Fibroblast of skin of back (primary cell): Measurements from ENCODE around the gene NOTO. TPM values are rescaled to one million over a fixed set of nuclear protein-coding genes. Genes with fewer than 3 reads are reported as not detected.
"Not testable (repeated sequence)": the region's sequence is repeated elsewhere in the genome, so short reads cannot be mapped to it uniquely, and the experiment has no call there.

Experiments used
- DNase-seq: peaks from one replicate; pipeline ENCODE4 v3.0.0-alpha.2; 2013
- polyA plus RNA-seq, 2 experiments: library from polyadenylated mRNA; unstranded; fragments of 120-200 nt; gene quantifications; one replicate each; pipeline ENCODE4 v1.2.1, GENCODE V29; 2013; ENCODE audit not compliant: insufficient read length in 2 of 2

The NOTO gene, protein sequence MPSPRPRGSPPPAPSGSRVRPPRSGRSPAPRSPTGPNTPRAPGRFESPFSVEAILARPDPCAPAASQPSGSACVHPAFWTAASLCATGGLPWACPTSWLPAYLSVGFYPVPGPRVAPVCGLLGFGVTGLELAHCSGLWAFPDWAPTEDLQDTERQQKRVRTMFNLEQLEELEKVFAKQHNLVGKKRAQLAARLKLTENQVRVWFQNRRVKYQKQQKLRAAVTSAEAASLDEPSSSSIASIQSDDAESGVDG
- polyA plus RNA-seq (2013, experiment 1 of 2; ENCODE audit: insufficient read length) = not detected
- polyA plus RNA-seq (2013, experiment 2 of 2; ENCODE audit: insufficient read length) = not detected

GRCh38 chr2:73202156-73203054 is at the start of gene NOTO:
TSS of gene NOTO (plus strand) at chr2:73202574. CDS start at chr2:73202667, 93 bp downstream.
- DNase-seq = no peak

GRCh38 chr2:73156539-73157124 is 45.7 kb upstream of the NOTO start:
- DNase-seq = peak; percentile 64

DNA sequence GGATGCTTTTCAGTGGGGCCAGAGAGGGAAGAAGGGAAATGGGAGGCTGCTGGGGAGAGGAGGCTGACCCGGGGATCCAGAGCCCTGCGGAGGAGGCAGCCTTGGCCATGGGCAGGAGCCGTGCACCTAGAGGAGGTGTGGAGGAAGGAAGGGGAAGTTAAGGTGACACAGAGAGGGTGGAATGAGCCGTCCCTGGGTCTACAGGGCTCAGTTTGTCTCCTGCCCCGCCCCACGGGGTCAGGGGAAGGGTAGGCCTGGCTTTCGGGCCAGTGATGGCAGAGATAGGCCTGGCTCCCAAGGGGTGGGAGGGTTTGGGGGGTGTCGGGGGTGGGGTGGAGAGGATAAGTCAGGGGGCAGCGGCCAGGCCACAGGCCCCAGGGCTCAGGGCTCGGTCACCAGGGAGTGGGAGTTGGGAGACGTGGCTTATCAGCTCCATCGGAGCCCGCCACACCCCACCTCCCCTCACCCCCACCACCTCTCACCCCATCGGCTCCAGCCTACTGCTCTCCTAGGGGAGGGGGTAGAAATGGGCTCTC is 39.5 kb upstream of the NOTO start:
- DNase-seq = no peak

DNA sequence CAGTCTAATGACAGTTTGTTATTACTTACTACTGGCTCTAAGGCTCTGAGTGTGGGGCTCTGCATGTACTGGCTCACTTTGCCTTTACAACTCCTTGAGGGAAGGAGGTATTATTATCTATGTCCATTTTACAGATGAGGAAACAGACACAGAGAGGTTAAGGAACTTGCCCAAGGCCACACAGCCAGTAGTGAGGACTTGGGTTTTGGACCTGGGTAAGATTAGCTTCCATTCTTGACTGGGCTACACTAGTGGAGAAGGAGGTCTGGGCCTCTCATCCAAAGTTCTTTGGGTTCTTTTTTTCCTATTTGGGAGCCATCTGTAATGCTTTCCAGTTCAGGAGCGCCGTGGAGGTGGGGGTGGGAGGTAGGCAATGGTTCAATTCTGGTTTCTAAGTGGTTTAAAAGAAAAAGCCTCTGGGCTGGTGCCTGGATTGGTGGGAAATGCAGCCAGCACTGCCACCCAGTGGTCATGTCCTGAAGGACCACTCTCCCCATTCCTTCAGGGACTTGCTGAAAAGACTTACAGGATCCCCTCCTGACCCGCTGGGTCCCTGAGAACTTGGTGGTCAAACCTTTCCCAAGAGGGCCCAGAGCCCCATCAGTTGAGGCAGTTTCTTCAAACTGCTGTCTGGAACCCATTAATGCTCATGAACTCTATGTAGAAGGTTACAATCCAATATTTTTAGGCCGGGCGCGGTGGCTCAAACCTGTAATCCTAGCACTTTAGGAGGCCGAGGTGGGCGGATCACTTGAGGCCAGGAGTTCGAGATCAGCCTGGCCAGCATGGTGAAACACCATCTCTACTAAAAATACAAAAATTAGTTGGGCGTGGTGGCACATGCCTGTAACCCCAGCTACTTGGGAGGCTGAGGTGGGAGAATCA is 38.6 kb upstream of the NOTO start:
- peak; percentile 63 for DNase-seq

GRCh38 chr2:73165978-73166377 is 36.4 kb upstream of the NOTO start:
- DNase-seq = not testable (repeated sequence)

- DNase-seq = not testable (repeated sequence)
Measured at GRCh38 chr2:73166813-73167212, 35.6 kb upstream of the NOTO start.

DNA sequence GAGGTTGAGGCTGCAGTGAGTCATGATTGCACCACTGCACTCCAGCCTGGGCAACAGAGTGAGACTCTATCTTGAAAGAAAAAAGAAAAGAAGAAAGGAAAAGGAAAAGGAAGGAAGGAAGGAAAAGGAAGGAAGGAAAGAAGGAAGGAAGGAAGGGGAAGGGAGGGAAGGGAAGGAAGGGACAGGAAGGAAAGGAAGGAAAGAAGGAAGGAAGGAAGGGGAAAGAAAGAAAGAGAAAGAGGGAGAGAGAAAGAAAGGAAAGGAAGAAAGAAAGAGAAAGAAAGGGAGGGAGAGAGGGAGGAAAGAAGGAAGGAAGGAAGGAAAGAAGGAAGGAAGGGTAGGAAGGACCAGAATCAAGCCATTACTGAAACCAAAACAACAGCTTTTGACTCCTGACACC is 34.0 kb upstream of the NOTO start:
- DNase-seq = not testable (repeated sequence)

GRCh38 chr2:73170341-73170740 is 32.0 kb upstream of the NOTO start:
- DNase-seq = not testable (repeated sequence)

DNA sequence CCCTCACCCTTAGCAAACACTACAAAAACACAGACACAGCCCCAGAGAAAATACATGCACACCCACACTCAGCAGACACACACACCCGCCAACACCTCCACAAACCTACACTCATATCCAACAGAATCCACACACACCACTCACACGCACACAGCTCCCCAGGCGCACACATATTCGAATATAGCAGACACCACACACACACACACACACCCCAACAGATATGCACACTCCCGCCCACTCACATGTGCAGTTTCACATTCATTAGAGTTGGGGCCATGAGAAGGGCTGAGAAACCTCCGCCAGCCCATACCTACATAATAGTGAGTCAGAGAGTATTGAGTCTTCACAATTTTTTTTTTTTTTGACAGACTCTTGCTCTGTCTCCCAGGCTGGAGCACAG is 29.4 kb upstream of the NOTO start:
- DNase-seq = no peak

DNA sequence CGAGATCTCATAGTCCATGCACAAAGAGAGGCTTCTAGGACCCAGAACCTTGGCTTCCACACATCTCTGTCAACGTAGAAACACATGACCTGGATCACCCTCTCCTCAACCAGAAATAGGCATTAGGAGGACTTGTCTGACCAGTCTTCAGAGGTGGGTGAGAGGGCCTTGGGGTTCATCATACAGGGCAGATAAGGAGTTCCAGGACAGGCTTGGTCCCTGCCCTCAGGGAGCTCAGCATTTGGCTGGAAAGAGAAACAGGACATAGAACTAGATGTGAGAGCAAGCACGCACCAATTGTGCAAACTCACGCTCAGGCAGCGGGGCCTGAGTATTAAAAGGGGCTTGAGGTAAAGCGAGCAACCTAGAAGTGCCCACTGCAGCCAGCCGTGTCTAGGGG is 28.6 kb upstream of the NOTO start:
- no peak for DNase-seq

- no peak for DNase-seq
Measured at GRCh38 chr2:73174244-73174643, 28.1 kb upstream of the NOTO start.

DNA sequence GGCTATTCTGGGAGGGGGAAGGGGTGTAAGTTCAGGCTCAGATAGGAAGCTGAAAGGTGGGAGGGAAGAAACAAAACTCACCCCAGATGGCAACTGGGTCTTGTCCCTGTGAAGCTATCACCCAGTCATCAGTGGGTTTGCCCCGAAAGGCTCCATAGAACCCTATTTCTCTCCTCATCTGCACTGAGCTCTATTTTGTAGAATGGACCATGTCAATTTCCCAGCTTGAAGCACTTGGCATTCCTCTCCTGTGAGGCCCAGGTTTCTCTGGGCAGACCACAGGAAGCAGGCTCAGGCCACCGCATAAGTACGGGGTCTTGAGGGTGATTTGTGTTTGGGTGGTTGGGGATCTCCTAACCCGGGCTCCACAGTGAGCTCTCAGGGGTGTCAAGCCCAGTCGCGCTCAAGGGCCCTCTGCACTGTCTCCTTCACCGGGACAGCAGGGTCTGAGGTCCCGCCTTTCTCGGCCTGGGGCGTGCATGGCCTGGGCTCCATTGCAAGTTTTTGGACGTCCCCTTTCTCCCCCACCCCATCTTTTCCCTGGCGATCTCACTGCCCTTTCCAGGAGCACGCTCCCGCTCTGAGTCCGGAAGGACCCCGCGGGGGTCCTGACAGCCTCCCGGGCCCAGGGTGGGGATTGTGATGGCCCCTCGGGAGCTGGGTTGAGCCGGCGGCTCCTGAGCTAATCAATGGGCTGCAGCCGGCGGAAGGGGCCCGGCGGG is 27.3 kb upstream of the NOTO start:
- no peak for DNase-seq

- peak; percentile 53 for DNase-seq
Measured at GRCh38 chr2:73175663-73176204, 26.6 kb upstream of the NOTO start.

DNA sequence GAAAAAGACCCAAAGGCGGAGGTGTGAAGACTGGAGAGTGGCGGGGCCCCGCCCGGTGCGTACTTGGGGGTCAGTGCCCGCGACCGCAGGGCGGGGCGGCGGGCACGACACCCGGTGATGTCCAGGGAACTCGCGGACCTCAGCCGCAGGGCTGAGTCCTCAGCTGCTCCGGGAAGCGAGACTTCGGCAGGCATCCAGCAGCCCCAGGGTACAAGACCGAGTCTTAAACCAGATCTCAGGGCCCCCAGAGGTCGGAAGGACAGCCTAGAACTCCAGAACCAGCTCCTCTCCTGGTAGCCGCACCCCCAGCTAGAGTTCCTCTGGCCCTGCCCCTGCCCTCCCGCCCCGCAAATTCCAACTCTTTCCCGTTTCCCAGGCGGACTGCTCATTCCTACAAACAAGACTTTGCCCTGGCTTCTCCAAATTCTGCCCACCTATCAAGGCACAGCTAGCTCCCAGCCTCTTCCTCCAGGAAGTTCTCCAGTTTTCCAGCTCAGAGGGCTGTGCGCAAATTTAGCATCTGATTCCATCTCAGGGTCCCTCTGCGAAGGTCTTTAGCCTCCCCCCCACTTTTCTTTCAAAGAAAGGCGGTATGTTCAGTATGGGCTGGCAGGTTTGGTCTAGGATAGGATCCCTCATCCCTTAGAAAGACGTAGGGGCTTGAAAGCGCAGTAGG is 26.0 kb upstream of the NOTO start:
- DNase-seq = no peak

GRCh38 chr2:73176881-73177644 is 25.3 kb upstream of the NOTO start:
- DNase-seq = peak; percentile 81

- no peak for DNase-seq
Measured at GRCh38 chr2:73177645-73178255, 24.6 kb upstream of the NOTO start.

- DNase-seq = no peak
Measured at GRCh38 chr2:73185965-73186364, 16.4 kb upstream of the NOTO start.

DNA sequence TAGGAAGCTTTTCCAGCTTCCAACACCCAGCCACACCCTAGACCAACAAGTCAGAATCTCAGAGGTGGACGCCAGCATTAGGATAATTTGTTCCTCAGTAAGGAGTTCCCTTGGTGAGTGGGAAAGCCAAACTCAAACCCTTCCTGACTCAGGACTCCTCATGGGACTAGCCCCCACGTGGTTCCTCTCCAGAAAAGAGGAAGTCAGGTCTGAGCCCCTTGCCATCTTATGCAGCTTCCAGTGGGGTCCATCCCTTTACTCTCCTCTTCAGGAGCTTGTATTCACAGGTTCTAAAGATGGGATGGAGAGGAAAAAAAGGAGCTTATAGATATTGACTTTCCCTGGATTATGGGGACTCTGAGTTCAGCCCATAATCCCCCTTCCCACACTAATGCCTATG is 14.8 kb upstream of the NOTO start:
- no peak for DNase-seq

- no peak for DNase-seq
Measured at GRCh38 chr2:73197579-73197978, 4.8 kb upstream of the NOTO start.
